Lower lobe of right lung (tissue), 2 donors: ENCODE data around the gene AQP6. TPM values are rescaled to one million over a fixed set of nuclear protein-coding genes. Genes with fewer than 3 reads are reported as not detected.
A peak's percentile ranks its signal among the peaks of the same experiment; 100 is the strongest.

Source experiments
- ATAC-seq, 2 donors: fragments of 200-7000 bp; cut with Tn5 transposase; one replicate each; pipeline ENCODE4 v1.9.1; 2020 to 2022; ENCODE audit warnings: mild to moderate bottlenecking in 2 of 2, moderate library complexity in 2 of 2
- DNase-seq: peaks from one replicate; pipeline ENCODE4 v3.0.0-alpha.2; 2020
- H3K27ac ChIP-seq: fragments of 200-600 bp; one replicate; pipeline ENCODE4 v1.8.0; 2022
- H3K27me3 ChIP-seq: fragments of 200-600 bp; one replicate; pipeline ENCODE4 v1.8.0; 2022; ENCODE audit warnings: low read depth
- H3K36me3 ChIP-seq: fragments of 200-600 bp; one replicate; pipeline ENCODE4 v1.8.0; 2022; ENCODE audit warnings: mild to moderate bottlenecking
- H3K4me1 ChIP-seq: fragments of 200-600 bp; one replicate; pipeline ENCODE4 v1.8.0; 2022
- H3K4me3 ChIP-seq: fragments of 200-600 bp; one replicate; pipeline ENCODE4 v1.8.0; 2022; ENCODE audit warnings: mild to moderate bottlenecking
- H3K9me3 ChIP-seq: fragments of 200-600 bp; one replicate; pipeline ENCODE4 v1.8.0; 2022
- intact Hi-C: fragments of 100-400 bp; cut with DNase I; formaldehyde crosslinking; loops from one replicate; pipeline ENCODE4 v1.11.0; 2022
- total RNA-seq: library from RNA; stranded (reverse); fragmentation: NEBNext Ultra II Directional; extraction: Animal tissue kit (Norgen Biotek cat#: 25700); gene quantifications from one replicate; pipeline ENCODE4 v1.2.1, GENCODE V29; 2021
- TF ChIP-seq, protein P1 (sequence below): fragments of 200-600 bp; IDR thresholded peaks from one replicate; pipeline ENCODE4 v1.8.0; 2022; ENCODE audit warnings: antibody characterized with exemption, mild to moderate bottlenecking
- donor health status: DM: no; HTN: yes; CAD: no; lungs with severe emphysema.

Gene AQP6
- total RNA-seq, 1 donor from 2014 or later, result 0.09 TPM

DNA sequence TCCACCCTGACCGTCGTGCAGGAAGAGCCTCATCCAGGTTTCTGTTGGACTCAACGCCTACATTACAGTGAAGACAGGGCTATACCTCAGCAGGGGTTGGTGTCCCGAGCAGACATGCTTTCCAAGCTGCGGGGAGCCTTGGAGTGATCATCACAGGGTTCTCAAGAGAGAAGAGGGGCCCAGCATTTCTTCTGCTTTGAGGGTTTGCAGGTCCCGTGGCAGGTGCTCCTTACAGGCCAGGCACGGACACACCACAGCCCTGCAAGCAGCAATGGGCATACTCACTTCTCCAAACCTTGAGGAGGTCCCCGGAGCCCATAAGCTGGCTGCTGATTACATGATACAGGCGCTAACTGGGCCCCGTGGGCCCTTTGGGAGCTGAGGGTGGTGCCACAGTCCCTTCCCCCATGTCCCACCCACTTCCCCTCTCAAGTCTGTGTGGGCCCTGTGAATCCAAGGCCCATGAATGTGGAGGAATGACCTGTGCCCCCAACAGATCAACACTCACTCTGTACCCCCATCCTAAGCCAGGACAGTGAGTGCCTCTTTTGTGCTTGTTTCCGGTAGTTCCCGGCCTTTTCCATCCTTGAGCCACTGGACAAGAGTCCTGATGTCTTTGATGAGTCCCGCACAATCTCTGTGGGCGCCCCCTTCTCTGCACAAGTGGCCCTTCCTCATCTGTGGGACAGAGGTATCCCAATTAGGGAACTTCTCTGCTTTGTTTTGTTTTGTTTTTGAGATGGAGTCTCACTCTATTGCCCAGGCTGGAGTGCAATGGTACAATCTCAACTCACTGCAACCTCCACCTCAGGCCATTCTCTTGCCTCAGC lies 21.1 kb upstream of the AQP6 start:
- Histone ChIP-seq H3K4me1 (peaks cover 39% of the 10 kb centered on the region), H3K27ac (no peak overlapping the region), H3K36me3 (no peaks in the 10 kb centered on the region), H3K4me3 (no peak overlapping the region), H3K9me3 (no peaks in the 10 kb centered on the region), H3K27me3 (peaks cover 31% of the 10 kb centered on the region)
- TF ChIP-seq, protein P1, sequence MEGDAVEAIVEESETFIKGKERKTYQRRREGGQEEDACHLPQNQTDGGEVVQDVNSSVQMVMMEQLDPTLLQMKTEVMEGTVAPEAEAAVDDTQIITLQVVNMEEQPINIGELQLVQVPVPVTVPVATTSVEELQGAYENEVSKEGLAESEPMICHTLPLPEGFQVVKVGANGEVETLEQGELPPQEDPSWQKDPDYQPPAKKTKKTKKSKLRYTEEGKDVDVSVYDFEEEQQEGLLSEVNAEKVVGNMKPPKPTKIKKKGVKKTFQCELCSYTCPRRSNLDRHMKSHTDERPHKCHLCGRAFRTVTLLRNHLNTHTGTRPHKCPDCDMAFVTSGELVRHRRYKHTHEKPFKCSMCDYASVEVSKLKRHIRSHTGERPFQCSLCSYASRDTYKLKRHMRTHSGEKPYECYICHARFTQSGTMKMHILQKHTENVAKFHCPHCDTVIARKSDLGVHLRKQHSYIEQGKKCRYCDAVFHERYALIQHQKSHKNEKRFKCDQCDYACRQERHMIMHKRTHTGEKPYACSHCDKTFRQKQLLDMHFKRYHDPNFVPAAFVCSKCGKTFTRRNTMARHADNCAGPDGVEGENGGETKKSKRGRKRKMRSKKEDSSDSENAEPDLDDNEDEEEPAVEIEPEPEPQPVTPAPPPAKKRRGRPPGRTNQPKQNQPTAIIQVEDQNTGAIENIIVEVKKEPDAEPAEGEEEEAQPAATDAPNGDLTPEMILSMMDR, result no peak
- DNase-seq (no peak), ATAC-seq (no peak)
- intact Hi-C loops, result no loop called here

DNA sequence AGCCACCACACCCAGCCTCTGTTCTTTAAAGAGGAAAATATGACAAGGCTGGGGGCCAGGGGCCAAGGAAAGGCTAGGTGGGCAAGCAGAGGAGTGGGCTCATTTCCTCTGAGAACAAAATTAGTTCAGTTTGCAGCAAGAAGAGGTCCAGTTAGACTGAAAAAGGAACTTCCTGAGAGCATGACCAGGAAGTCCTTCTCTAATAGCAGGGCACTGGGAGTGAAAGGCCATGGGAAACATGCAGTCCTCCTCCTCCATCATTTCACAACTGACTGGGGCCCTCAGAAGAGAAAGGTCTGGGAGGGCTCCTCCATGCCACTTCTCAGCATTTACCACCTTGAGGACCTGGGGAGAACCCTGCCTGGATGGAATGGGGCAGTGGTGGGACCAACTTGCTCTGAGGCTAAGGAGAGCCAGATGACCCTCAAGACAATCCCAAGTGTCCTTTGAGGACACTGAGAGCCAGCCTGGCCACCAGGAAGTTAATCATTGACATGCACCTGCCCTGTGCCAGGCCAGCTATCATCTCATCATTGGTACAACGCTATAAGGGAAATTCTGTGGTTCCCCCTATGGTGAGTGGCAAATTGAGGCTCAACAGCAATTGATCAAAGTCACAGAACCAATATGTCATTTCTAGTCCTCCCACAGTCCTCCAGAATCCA lies 20.2 kb upstream of the AQP6 start:
- DNase-seq (no peak), ATAC-seq (no peak)
- Histone ChIP-seq H3K4me1 (peaks cover 39% of the 10 kb centered on the region), H3K4me3 (no peak overlapping the region), H3K27ac (no peak overlapping the region), H3K27me3 (peaks cover 37% of the 10 kb centered on the region), H3K9me3 (no peaks in the 10 kb centered on the region), H3K36me3 (no peaks in the 10 kb centered on the region)
- intact Hi-C loops, result no loop called here
- TF ChIP-seq, protein P1, result no peak

- DNase-seq, result peak; percentile 46
- Histone ChIP-seq H3K27ac (no peak overlapping the region), H3K4me1 (peaks cover 39% of the 10 kb centered on the region), H3K4me3 (no peak overlapping the region), H3K36me3 (no peaks in the 10 kb centered on the region), H3K9me3 (no peaks in the 10 kb centered on the region), H3K27me3 (peaks cover 41% of the 10 kb centered on the region)
- intact Hi-C loops, result no loop called here
- ATAC-seq, result peak; percentile 48
- TF ChIP-seq, protein P1, result no peak
Observed at GRCh38 chr12:49953151-49953550, 19.6 kb upstream of the AQP6 start.

DNA sequence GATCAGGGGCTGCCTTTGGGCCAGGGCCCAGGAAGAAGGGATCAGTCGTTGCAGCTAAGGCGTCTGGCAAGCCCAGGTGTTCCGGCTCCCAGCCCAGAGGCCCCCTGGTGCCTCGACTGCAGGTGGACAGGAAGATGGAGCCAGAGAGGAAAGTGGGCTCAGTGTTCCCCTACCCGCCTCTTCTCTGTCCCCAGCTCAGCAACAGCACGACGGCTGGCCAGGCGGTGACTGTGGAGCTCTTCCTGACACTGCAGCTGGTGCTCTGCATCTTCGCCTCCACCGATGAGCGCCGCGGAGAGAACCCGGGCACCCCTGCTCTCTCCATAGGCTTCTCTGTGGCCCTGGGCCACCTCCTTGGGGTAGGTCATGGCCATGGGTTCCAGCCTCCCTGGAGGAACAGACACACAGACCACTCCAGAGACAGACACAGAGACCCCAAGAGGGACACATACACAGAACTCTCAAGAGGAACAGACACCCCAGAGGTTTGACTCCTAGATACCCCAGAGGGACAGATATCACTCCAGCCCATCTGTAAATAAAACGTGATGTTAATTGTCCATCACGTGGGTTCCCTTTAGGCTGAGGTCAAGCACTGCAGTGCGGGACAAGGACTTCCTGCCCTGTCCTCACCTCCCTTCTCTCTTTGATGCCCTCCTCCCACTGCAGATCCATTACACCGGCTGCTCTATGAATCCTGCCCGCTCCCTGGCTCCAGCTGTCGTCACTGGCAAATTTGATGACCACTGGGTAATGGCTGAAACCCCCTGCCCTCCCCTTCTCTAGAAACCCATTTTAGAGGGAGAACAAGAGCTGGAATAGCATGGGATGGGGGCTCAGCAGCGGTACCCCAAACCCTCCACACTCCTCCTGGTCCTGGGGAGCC lies 18.5 kb upstream of the AQP6 start:
- H3K36me3 ChIP-seq, result no peaks in the 10 kb centered on the region
- peaks cover 51% of the 10 kb centered on the region for H3K27me3 ChIP-seq
- intact Hi-C loops, result no loop called here
- H3K9me3 ChIP-seq, result no peaks in the 10 kb centered on the region
- no peak overlapping the region for H3K27ac ChIP-seq
- peak; percentile 35 for DNase-seq
- H3K4me1 ChIP-seq, result peaks cover 39% of the 10 kb centered on the region
- TF ChIP-seq, protein P1, result no peak
- ATAC-seq, result peak in 1 of 2 donors; percentile 18
- no peak overlapping the region for H3K4me3 ChIP-seq
